ENCODE measurements around the gene SEZ6.
A peak's percentile ranks its signal among the peaks of the same experiment; 100 is the strongest.

Gene SEZ6

GRCh38 chr17:29005936-29006511, at the start of gene SEZ6:
Gene SEZ6 (minus strand): TSS chr17:29006033. CDS start chr17:29005869, 164 bp downstream.
- DNase-seq (ENCODE audit: low read depth) = peak; percentile 69

- DNase-seq (ENCODE audit: low read depth) = no peak
Observed at GRCh38 chr17:29054835-29055234, 49.0 kb upstream of the SEZ6 start.

- no peak for DNase-seq (ENCODE audit: low read depth)
Observed at GRCh38 chr17:29051731-29052130, 45.9 kb upstream of the SEZ6 start.

GRCh38 chr17:29051194-29051593, 45.4 kb upstream of the SEZ6 start:
- DNase-seq (ENCODE audit: low read depth) = no peak

GRCh38 chr17:29050176-29050575, 44.3 kb upstream of the SEZ6 start:
- no peak for DNase-seq (ENCODE audit: low read depth)

GRCh38 chr17:29049541-29050145, 43.8 kb upstream of the SEZ6 start:
- no peak for DNase-seq (ENCODE audit: low read depth)

GRCh38 chr17:29048440-29049368, 42.9 kb upstream of the SEZ6 start:
- DNase-seq (ENCODE audit: low read depth) = peak; percentile 30

GRCh38 chr17:29046473-29046839, 40.6 kb upstream of the SEZ6 start:
- DNase-seq (ENCODE audit: low read depth) = no peak

- DNase-seq (ENCODE audit: low read depth) = no peak
Observed at GRCh38 chr17:29045734-29046472, 40.1 kb upstream of the SEZ6 start.

- no peak for DNase-seq (ENCODE audit: low read depth)
Observed at GRCh38 chr17:29045026-29045425, 39.2 kb upstream of the SEZ6 start.

GRCh38 chr17:29043539-29044145, 37.8 kb upstream of the SEZ6 start:
- DNase-seq (ENCODE audit: low read depth) = no peak

- DNase-seq (ENCODE audit: low read depth) = peak; percentile 11
Observed at GRCh38 chr17:29042679-29043538, 37.1 kb upstream of the SEZ6 start, which contains the start of gene PIPOX. Gene PIPOX (plus strand): TSS chr17:29043141. CDS start chr17:29043226, 85 bp downstream.

- no peak for DNase-seq (ENCODE audit: low read depth)
Observed at GRCh38 chr17:29042026-29042678, 36.3 kb upstream of the SEZ6 start.

GRCh38 chr17:29041571-29041970, 35.7 kb upstream of the SEZ6 start:
- no peak for DNase-seq (ENCODE audit: low read depth)

- no peak for DNase-seq (ENCODE audit: low read depth)
Observed at GRCh38 chr17:29041091-29041490, 35.3 kb upstream of the SEZ6 start.

GRCh38 chr17:29039764-29040598, 34.1 kb upstream of the SEZ6 start:
- DNase-seq (ENCODE audit: low read depth) = peak; percentile 65

- DNase-seq (ENCODE audit: low read depth) = no peak
Observed at GRCh38 chr17:29038085-29038795, 32.4 kb upstream of the SEZ6 start.

- no peak for DNase-seq (ENCODE audit: low read depth)
Observed at GRCh38 chr17:29037739-29038084, 31.9 kb upstream of the SEZ6 start.

- DNase-seq (ENCODE audit: low read depth) = no peak
Observed at GRCh38 chr17:29036584-29036983, 30.8 kb upstream of the SEZ6 start.
